ENCODE results near the gene CSRNP3.
"Not testable (repeated sequence)": the region's sequence is repeated elsewhere in the genome, so short reads cannot be mapped to it uniquely, and the experiment has no call there.

CSRNP3 gene

GRCh38 chr2:165637396-165637795 is 167.9 kb downstream of the CSRNP3 start:
- DNase-seq = no peak

GRCh38 chr2:165639504-165639903 is 170.0 kb downstream of the CSRNP3 start:
- no peak for DNase-seq

- DNase-seq = no peak
Observed at GRCh38 chr2:165640247-165640929, 170.9 kb downstream of the CSRNP3 start.

- DNase-seq = no peak
Observed at GRCh38 chr2:165645930-165646831, 176.7 kb downstream of the CSRNP3 start.

GRCh38 chr2:165647409-165647808 is 177.9 kb downstream of the CSRNP3 start:
- no peak for DNase-seq

GRCh38 chr2:165648801-165649200 is 179.3 kb downstream of the CSRNP3 start:
- no peak for DNase-seq

GRCh38 chr2:165651233-165651632 is 181.7 kb downstream of the CSRNP3 start:
- DNase-seq = no peak

GRCh38 chr2:165655661-165656060 is 186.2 kb downstream of the CSRNP3 start:
- DNase-seq = no peak

- DNase-seq = no peak
Observed at GRCh38 chr2:165660361-165660760, 190.9 kb downstream of the CSRNP3 start.

GRCh38 chr2:165662720-165663119 is 193.2 kb downstream of the CSRNP3 start:
- DNase-seq = no peak

GRCh38 chr2:165665614-165666013 is 196.1 kb downstream of the CSRNP3 start:
- DNase-seq = no peak

GRCh38 chr2:165666073-165666472 is 196.6 kb downstream of the CSRNP3 start:
- not testable (repeated sequence) for DNase-seq

- no peak for DNase-seq
Observed at GRCh38 chr2:165666605-165667004, 197.1 kb downstream of the CSRNP3 start.

GRCh38 chr2:165667375-165667774 is 197.9 kb downstream of the CSRNP3 start:
- DNase-seq = no peak

GRCh38 chr2:165674780-165675179 is 205.3 kb downstream of the CSRNP3 start:
- no peak for DNase-seq

- DNase-seq = no peak
Observed at GRCh38 chr2:165675551-165675968, 206.1 kb downstream of the CSRNP3 start.

- DNase-seq = no peak
Observed at GRCh38 chr2:165678882-165679281, 209.4 kb downstream of the CSRNP3 start.

- DNase-seq = no peak
Observed at GRCh38 chr2:165679621-165680020, 210.1 kb downstream of the CSRNP3 start.

- no peak for DNase-seq
Observed at GRCh38 chr2:165681841-165682240, 212.3 kb downstream of the CSRNP3 start.

GRCh38 chr2:165682546-165682945 is 213.0 kb downstream of the CSRNP3 start:
- DNase-seq = no peak

- DNase-seq = no peak
Observed at GRCh38 chr2:165686800-165687199, 217.3 kb downstream of the CSRNP3 start.

GRCh38 chr2:165687426-165688002 is 218.0 kb downstream of the CSRNP3 start:
- no peak for DNase-seq

GRCh38 chr2:165691615-165692014 is 222.1 kb downstream of the CSRNP3 start:
- peak; percentile 22 for DNase-seq

- no peak for DNase-seq
Observed at GRCh38 chr2:165692906-165693305, 223.4 kb downstream of the CSRNP3 start.
